WTC11 (cell line): Measurements from ENCODE around the gene LGMN.

Source experiments
- ATF6 ChIP-seq: sonication (generic); formaldehyde crosslinking; IDR thresholded peaks from 2 replicates; pipeline ENCODE4 v1.8.1; 2023; ENCODE audit warnings: mild to moderate bottlenecking, missing genetic modification reagents
- CTCF ChIP-seq: fragments of 200-600 bp; IDR thresholded peaks from 2 replicates; pipeline ENCODE4 v1.8.0; 2022; ENCODE audit warnings: antibody characterized with exemption
- E2F4 ChIP-seq: sonication (generic); formaldehyde crosslinking; IDR thresholded peaks from 2 replicates; pipeline ENCODE4 v1.8.1; 2022; ENCODE audit warnings: low read depth, mild to moderate bottlenecking, moderate library complexity, missing genetic modification reagents, borderline replicate concordance
- ETV6 ChIP-seq: sonication (generic); formaldehyde crosslinking; IDR thresholded peaks from 2 replicates; pipeline ENCODE4 v1.8.1; 2022; ENCODE audit warnings: mild to moderate bottlenecking, missing genetic modification reagents
- JUN ChIP-seq: sonication (generic); formaldehyde crosslinking; IDR thresholded peaks from 2 replicates; pipeline ENCODE4 v1.8.0; 2023; ENCODE audit warnings: mild to moderate bottlenecking, missing genetic modification reagents
- NR3C1 ChIP-seq: sonication (generic); formaldehyde crosslinking; conservative IDR thresholded peaks from 2 replicates; pipeline ENCODE4 v1.8.1; 2023; ENCODE audit warnings: low read depth, mild to moderate bottlenecking, missing genetic modification reagents
- SMAD3 ChIP-seq: sonication (generic); formaldehyde crosslinking; IDR thresholded peaks from 2 replicates; pipeline ENCODE4 v1.8.0; 2022; ENCODE audit warnings: missing genetic modification reagents, mild to moderate bottlenecking, borderline replicate concordance
- TCF7 ChIP-seq: sonication (generic); formaldehyde crosslinking; IDR thresholded peaks from 2 replicates; pipeline ENCODE4 v1.8.0; 2022; ENCODE audit warnings: mild to moderate bottlenecking, low read depth, missing genetic modification reagents, moderate library complexity
- TEAD1 ChIP-seq: sonication (generic); formaldehyde crosslinking; IDR thresholded peaks from 2 replicates; pipeline ENCODE4 v1.8.0; 2022; ENCODE audit warnings: mild to moderate bottlenecking, missing genetic modification reagents
- USF1 ChIP-seq: sonication (generic); formaldehyde crosslinking; IDR thresholded peaks from 2 replicates; pipeline ENCODE4 v1.8.0; 2022; ENCODE audit warnings: mild to moderate bottlenecking, missing genetic modification reagents

- no peak for TF ChIP-seq TCF7 (CRISPR knock-in tag)
- TF ChIP-seq NR3C1 (CRISPR knock-in tag): no peak
- TF ChIP-seq CTCF: no peak
- TF ChIP-seq JUN (CRISPR knock-in tag): no peak
- TF ChIP-seq ETV6 (CRISPR knock-in tag): no peak
- TF ChIP-seq TEAD1 (CRISPR knock-in tag): no peak
- TF ChIP-seq USF1 (CRISPR knock-in tag): no peak
- TF ChIP-seq E2F4: no peak
- no peak for TF ChIP-seq ATF6 (CRISPR knock-in tag)
- no peak for TF ChIP-seq SMAD3 (CRISPR knock-in tag)
Observed at GRCh38 chr14:92726933-92727262, 21.5 kb downstream of the LGMN start.
